WTC11 (cell line): ENCODE data around the gene ADCY1.

Experiments
- ATF1 ChIP-seq: sonication (generic); formaldehyde crosslinking; IDR thresholded peaks from 2 replicates; pipeline ENCODE4 v1.8.1; 2023; ENCODE audit warnings: mild to moderate bottlenecking, moderate library complexity, missing genetic modification reagents
- CTCF ChIP-seq: fragments of 200-600 bp; IDR thresholded peaks from 2 replicates; pipeline ENCODE4 v1.8.0; 2022; ENCODE audit warnings: antibody characterized with exemption
- HMGXB4 ChIP-seq: sonication (generic); formaldehyde crosslinking; IDR thresholded peaks from 2 replicates; pipeline ENCODE4 v1.8.1; 2023; ENCODE audit warnings: mild to moderate bottlenecking, moderate library complexity, missing genetic modification reagents
- NR3C1 ChIP-seq: sonication (generic); formaldehyde crosslinking; conservative IDR thresholded peaks from 2 replicates; pipeline ENCODE4 v1.8.1; 2023; ENCODE audit warnings: low read depth, mild to moderate bottlenecking, missing genetic modification reagents
- RELA ChIP-seq: sonication (generic); formaldehyde crosslinking; IDR thresholded peaks from 2 replicates; pipeline ENCODE4 v1.8.1; 2022; ENCODE audit warnings: missing genetic modification reagents, mild to moderate bottlenecking, borderline replicate concordance
- SMAD3 ChIP-seq: sonication (generic); formaldehyde crosslinking; IDR thresholded peaks from 2 replicates; pipeline ENCODE4 v1.8.0; 2022; ENCODE audit warnings: missing genetic modification reagents, mild to moderate bottlenecking, borderline replicate concordance
- SP1 ChIP-seq: sonication (generic); formaldehyde crosslinking; conservative IDR thresholded peaks from 2 replicates; pipeline ENCODE4 v1.8.1; 2022; ENCODE audit warnings: missing genetic modification reagents
- ZBTB21 ChIP-seq: sonication (generic); formaldehyde crosslinking; IDR thresholded peaks from 2 replicates; pipeline ENCODE4 v1.8.1; 2023; ENCODE audit warnings: mild to moderate bottlenecking, missing genetic modification reagents, borderline replicate concordance

- no peak for TF ChIP-seq ATF1 (CRISPR knock-in tag)
- TF ChIP-seq NR3C1 (CRISPR knock-in tag), result no peak
- no peak for TF ChIP-seq CTCF
- no peak for TF ChIP-seq SMAD3 (CRISPR knock-in tag)
- no peak for TF ChIP-seq ZBTB21
- no peak for TF ChIP-seq RELA (CRISPR knock-in tag)
- no peak for TF ChIP-seq SP1 (CRISPR knock-in tag)
- TF ChIP-seq HMGXB4 (CRISPR knock-in tag), result no peak
These were observed 74.0 kb downstream of the ADCY1 start for GRCh38 chr7:45647967-45648670.
